HG02588 (cell line): Measurements from ENCODE around the gene DHTKD1.

Experiments used
- ATAC-seq: cut with Tn5 transposase; IDR thresholded peaks from one replicate; pipeline ENCODE4 v1.9.1; 2021; ENCODE audit warnings: mild to moderate bottlenecking, moderate library complexity; ENCODE audit not compliant: unreplicated experiment

The DHTKD1 gene, protein sequence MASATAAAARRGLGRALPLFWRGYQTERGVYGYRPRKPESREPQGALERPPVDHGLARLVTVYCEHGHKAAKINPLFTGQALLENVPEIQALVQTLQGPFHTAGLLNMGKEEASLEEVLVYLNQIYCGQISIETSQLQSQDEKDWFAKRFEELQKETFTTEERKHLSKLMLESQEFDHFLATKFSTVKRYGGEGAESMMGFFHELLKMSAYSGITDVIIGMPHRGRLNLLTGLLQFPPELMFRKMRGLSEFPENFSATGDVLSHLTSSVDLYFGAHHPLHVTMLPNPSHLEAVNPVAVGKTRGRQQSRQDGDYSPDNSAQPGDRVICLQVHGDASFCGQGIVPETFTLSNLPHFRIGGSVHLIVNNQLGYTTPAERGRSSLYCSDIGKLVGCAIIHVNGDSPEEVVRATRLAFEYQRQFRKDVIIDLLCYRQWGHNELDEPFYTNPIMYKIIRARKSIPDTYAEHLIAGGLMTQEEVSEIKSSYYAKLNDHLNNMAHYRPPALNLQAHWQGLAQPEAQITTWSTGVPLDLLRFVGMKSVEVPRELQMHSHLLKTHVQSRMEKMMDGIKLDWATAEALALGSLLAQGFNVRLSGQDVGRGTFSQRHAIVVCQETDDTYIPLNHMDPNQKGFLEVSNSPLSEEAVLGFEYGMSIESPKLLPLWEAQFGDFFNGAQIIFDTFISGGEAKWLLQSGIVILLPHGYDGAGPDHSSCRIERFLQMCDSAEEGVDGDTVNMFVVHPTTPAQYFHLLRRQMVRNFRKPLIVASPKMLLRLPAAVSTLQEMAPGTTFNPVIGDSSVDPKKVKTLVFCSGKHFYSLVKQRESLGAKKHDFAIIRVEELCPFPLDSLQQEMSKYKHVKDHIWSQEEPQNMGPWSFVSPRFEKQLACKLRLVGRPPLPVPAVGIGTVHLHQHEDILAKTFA

DNA sequence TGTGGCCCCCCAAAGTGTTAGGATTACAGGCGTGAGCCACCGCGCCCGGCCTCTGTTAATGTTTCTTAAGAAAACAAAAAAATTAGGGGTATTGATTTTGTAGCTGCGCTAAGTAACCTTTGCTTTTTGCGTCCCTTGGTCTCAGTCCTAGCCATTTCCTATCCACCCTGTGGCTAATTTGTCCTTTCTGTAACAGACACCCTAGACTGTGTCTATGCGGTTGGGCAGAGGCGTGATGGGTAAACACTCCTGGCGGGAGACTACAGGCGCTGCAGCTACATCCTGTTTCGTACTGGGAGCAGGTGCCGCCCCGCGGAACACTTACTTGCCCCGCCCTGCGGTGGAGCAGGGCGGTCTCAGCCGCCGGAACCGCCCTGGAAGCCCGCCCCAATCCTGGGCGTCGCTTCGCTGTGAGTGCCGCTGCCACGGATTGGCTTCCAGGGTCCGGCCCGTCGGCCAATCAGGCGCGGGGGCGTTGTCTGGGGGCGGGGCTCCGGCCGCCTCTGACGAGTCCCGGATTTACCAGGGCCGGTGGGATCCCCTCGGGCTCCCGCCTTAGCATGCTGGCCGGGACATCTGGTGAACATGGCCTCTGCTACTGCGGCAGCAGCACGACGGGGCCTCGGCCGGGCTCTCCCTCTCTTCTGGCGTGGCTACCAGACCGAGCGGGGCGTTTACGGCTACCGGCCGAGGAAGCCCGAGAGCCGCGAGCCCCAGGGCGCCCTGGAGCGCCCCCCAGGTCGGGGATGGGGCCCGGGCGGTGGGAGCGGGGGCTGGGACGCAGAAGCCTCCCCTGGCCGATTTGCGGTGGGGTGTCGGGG is at the start of gene DHTKD1:
DHTKD1 (plus strand) TSS at position 506 of the 821 bp plus-strand sequence; CDS start at position 586, 80 bp downstream.
- ATAC-seq, result peak; percentile 97

DNA sequence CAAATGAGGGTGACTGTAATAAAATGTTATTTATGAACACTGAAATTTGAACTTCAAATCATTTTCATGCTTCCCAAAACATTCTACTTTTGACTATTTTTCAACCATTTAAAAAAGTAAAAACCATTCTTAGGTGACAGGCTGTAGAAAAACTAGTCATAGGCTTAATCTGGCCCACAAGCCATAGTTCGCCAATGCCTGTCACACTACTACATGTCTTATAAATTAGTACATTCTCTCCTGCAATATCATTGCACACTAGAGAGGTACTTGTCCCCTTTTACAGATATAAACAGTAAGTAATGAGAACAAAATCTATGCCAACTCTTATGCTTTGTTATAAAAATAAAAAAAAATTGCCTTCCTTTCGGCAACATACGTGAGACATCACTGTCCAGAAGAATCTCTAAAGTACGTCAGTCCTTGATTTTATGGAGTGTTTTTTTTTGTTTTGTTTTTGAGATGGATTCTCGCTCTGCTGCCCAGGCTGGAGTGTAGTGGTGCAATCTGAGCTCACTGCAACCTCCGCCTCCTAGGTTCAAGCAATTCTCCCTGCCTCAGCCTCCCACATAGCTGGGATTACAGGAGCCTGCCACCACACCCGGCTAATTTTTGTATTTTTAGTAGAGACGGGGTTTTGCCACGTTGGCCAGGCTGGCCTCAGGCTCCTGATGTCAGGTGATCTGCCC is 49.3 kb upstream of the DHTKD1 start:
- no peak for ATAC-seq

GRCh38 chr10:12020574-12020973 is 48.2 kb upstream of the DHTKD1 start:
- no peak for ATAC-seq

GRCh38 chr10:12022580-12023257 is 46.0 kb upstream of the DHTKD1 start:
- no peak for ATAC-seq

GRCh38 chr10:12025591-12025990 is 43.2 kb upstream of the DHTKD1 start:
- ATAC-seq, result no peak

DNA sequence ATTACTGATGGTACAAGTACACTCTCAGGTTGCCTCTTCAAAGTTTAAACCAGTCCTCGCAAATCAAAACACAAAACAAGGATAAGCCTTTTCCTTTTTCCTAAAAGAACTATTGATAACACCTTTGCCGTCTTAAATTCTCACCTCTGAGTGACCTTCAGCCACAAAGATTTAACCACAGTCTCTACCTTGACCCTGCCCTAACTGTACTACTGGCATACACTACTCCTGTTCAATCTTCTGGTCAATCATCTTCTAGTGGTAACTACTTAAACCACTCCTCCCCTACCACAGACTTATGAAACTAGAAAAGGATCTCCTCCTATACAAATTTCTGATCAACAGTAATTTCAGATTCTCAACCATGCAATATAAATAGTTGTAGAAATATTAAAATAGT is 41.2 kb upstream of the DHTKD1 start:
- peak; percentile 91 for ATAC-seq

- ATAC-seq, result no peak
Observed at GRCh38 chr10:12031404-12031803, 37.4 kb upstream of the DHTKD1 start.

DNA sequence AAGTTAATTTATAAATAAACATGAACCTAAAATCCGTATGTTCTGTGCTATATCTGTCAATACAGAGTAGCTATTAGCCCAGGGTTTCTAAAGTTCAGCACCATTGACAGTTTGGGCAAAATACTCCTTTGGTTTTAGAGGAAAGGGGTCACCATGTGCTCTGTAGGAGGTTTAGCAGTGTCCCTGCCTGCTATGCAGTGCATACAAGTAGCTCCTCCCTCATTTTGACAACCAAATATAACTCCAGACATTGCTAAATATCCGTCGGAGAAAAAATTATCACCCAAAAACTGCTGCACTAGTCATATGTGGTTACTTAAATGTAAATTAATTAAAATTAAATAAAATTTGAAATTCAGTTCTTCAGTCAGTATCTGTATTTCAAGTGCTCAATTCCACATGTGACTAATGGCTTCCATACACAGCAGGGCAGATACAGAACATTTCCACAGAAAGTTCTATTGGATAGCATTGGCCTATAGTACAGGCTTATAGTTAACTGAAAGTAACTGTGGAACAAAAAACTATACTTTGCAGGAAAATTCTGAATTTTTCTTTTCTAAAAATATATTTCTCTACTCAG is 32.6 kb upstream of the DHTKD1 start:
- ATAC-seq, result no peak

DNA sequence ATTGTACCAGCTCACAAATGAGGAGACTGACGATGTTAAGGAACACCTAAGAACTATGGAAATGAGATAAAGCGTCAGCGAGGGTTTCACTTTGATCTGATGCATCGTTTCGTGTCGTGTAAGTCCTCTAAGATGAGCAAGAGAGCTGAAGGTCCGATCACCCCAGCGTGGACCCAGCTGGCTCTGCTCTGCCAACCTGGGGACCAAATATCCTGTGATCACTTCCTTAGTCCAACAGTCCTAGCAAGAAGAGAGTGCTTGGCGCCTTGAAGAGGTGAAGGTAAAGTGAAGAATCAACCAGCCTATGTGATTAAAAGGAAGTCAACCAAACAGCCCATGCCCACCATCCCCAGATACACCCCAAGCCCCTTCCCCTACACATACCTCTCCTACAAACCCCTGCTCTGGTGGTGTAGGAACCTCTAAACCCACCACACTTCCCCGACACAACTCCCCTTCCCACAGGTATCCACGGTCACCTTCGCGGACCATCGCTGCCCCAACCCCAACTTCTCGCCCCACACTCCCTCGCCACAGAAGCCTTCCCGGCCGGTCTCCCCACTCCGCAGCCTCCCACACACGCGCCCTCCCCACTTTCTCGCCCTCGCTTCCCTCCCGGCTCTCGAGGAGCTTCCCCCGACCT is 26.9 kb upstream of the DHTKD1 start:
- no peak for ATAC-seq

DNA sequence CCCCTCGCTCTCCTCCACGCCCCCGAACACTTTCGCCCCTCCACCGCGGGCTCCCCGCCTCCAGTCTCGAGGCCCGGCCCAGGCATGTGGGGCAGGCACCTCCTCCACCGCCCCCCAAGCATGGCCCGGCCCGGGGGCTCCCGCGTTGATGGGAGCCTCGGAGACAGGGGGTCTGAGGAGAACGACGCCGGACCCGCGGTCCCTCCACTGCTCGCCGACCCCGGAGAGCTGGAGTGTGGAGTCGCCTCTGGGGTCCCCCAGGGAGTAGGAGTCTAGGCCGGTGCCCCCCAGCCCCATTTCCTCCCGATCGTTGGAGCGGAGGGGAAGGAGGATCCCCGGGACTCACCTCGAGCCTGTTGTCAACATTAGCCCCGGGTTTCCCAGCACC is 26.4 kb upstream of the DHTKD1 start:
- peak; percentile 16 for ATAC-seq

GRCh38 chr10:12042797-12043651 is 25.7 kb upstream of the DHTKD1 start, which contains the start of gene UPF2:
UPF2 (minus strand) TSS chr10:12042809; CDS start chr10:12035423, 7,386 bp downstream.
- ATAC-seq, result peak; percentile 53

DNA sequence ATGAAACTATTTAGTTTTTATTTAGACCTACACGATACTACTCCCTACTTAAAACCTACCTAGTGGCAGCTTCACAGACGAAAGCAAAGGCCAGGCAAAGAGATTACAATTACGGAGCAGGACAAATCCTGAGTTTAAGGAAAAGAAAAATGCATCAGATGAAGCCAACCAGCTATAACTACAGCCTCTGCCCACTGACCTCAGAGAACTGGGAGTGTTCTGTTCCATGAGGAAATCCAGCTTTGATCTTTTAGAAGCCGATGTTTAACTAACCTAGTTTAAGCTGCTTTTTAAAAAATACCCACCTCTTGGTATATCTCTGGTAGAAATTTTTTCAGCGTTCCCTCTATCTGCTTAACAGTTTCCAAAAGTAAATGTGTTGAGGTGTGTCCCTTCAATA is 23.2 kb upstream of the DHTKD1 start:
- no peak for ATAC-seq

DNA sequence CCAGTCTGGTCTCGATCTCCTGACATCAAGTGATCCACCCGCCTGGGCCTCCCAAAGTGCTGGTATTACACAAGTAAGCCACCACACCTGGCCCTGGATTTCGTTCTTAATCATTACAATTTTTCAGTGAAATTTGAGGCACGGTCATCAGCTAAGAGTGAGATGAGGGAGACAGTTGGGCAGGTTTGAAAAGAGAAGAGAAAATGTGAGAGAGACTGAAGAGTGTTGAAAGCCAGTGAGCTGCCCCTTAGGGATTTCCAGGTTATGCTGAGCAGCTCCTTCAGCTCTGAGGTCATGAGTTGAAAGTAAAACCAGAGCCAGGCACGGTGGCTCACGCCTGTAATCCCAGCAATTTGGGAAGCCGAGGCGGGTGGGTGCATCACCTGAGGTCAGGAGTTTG is 20.2 kb upstream of the DHTKD1 start:
- peak; percentile 27 for ATAC-seq

DNA sequence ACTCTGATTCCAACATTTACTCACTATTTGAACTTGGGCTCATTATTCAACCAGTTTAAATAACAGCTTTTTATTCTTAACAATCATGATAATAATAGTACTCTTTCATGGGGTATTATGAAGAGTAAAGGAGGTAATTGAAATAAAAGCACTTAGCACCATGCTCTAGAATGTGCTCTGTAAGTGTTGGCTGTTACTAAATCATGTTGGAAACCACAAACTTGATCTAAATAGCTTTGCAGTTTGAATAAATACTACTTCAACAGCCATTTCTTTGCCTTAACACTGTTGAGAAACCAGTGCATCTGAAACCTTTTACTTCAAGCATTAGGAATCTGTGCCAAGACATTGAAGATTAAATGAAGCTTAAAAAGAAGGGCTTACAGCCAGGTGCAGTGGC is 18.2 kb upstream of the DHTKD1 start:
- ATAC-seq, result no peak

DNA sequence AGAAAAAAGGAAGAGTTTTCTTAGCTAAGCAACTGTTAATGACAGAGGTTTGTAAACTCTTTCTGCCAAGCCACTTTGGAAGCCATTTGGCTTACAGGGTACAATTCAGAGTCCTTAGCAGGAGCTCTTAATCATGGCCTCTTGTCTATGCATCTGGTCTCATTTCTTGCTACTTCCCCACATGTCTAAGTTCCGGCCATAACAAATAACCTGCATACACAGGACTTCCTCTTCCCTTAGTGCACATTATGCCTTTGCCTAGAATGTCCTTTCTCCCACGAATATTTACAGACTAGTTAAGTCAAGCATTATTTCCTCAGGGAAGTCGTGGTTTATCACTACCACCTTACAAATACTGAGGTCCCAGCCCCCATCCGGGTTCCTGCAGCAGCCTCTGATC is 17.5 kb upstream of the DHTKD1 start:
- no peak for ATAC-seq

GRCh38 chr10:12055732-12056131 is 13.0 kb upstream of the DHTKD1 start:
- ATAC-seq, result no peak

GRCh38 chr10:12056748-12057147 is 12.0 kb upstream of the DHTKD1 start:
- no peak for ATAC-seq

DNA sequence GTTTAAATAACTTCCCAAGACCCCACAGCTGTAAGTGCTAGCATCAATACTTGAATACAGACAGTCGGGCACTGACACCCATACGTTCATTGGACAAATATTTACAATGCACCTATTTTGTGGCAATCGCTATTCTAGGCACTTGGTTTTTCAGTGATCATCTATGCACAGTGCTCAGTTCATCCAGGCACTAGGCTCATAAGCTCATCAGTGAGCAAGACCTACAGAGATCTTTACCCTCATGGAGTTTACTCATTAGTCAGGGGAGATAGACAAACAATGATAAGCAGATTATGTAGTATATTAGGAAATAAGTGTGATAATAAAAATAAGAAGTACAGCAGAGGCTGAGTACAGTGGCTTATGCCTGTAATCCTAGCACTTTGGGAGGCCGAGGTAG is 7.6 kb upstream of the DHTKD1 start:
- no peak for ATAC-seq
